Activated CD8-positive, alpha-beta memory T cell treated with anti-CD3 and anti-CD28 coated beads for 1 hour (primary cell): ENCODE measurements around the gene REEP6.
A peak's percentile ranks its signal among the peaks of the same experiment; 100 is the strongest.
"Not testable (repeated sequence)": the region's sequence is repeated elsewhere in the genome, so short reads cannot be mapped to it uniquely, and the experiment has no call there.

ENCODE experiments used
- DNase-seq, 2 donors: peaks; one replicate each; pipeline ENCODE4 v3.0.0-alpha.2; 2020; ENCODE audit warnings: low read depth in 1 of 2; ENCODE audit errors: extremely low read depth in 1 of 2

The REEP6 gene

DNA sequence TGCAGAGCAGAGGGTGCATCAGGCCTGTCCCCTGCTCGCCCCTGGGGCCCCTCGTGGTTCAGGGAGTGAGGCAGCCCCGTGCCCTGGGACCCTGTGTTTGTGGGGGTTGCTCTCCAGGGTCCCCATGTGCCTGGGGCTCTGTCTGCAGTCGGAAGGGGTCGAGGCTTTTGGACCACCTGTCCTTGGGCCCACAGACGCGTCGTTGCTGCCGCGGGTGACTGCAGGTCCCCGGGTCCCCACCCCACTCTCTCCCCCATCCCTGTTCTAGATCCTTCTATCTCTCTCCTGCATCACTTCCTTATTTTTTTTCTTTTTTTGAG lies 2.7 kb upstream of the REEP6 start:
- no peak for DNase-seq

DNA sequence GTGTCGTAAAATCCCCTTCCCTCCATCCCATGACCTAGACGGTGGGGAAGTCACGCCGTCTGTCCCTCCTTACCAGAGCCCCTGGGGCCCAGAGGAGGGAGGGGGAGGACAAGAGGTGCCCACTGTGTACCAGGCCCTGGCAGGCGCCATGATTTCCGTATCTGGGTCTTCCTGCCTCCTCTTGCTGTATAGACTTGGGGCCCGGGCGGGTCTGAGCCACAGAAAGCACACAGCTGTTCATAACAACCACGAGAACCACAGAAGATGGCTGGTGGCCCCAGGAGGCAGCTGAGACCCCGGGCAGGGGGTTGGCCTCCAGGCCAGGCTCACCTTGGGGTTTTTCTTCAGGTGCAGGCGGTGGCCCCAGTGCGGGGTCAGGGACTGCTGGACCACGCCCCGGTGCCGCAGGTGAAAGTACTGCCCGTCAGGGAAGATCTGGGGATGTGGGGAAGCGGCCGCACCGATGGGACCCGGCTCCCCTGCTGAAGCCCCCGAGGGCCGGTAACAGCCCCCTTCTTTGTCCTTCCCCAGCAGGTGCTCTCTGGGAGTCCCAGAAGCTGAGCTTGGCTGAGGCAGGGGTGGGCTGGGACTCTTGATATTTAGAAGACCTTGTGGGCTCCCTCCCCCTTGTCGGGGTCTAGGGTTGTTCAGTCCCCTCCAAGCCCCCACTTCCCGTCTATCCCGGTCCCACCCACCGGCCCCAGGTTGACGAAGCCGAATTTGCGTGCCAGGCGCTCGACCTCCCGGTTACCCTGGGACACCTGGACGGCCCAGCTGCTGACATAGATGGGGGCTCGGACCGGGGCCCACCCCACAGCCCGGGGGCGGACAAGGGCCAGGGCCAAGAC lies 1.3 kb upstream of the REEP6 start:
- no peak for DNase-seq

DNA sequence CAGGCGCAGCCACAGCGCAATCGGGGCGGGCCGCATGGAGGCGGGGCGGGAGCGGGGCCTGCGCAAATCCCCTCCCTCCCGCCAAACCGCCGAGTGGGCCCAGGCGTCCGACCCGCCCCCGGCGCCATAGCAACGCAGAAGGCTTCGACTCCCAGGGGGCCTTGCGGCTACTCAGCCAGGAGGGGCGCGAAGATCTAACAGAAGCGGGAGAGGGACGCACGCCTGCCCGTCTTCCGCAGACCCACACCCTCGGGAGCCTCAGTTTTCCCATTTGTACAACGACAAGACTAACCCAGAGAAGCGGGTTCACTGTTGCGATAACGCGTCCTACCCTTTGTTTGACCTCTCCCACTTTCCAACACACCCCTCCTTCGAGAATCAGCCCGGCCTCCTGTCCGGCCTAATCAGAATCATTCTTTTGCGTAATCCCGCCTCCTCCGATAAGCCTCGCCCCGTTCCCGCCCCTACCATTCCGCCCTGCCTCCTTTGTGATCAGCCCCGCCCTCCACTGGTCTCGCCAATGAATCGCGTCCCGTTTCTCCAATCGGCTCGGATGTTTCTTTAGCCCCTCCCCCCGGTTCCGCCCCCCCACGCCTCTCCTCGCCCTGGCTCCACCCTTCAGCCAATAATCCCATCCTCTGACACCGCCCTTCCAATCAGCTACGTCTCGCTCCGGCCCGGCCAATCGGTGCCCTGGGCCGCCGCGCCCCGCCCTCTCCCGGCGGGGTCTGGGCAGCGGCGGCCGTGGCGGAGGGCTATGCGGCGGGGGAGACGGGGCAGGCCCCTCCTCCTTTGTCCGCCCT lies 469 bp upstream of the REEP6 start, which contains the start of gene PCSK4:
Gene PCSK4, minus strand, starts transcription at position 40 of the 803 bp plus-strand sequence. Its CDS starts 4 bp downstream, at position 36.
- DNase-seq = peak; percentile 95 to 96

DNA sequence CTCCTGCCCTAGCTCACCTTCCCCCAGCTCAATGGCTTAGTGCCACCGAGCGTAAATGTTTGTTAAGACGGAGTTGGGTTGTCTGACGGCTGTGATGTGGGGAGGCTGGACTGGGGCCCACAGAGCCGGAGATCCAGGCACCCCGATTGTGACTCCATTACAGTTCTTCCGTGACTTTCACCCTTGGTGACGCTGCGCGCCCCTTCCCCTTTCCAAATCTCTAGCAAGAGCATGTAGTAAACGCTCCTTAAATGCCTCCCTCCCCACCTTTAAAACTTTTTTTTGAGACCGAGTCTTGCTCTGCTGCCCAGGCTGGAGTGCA lies 829 bp downstream of the REEP6 start:
- no peak for DNase-seq

DNA sequence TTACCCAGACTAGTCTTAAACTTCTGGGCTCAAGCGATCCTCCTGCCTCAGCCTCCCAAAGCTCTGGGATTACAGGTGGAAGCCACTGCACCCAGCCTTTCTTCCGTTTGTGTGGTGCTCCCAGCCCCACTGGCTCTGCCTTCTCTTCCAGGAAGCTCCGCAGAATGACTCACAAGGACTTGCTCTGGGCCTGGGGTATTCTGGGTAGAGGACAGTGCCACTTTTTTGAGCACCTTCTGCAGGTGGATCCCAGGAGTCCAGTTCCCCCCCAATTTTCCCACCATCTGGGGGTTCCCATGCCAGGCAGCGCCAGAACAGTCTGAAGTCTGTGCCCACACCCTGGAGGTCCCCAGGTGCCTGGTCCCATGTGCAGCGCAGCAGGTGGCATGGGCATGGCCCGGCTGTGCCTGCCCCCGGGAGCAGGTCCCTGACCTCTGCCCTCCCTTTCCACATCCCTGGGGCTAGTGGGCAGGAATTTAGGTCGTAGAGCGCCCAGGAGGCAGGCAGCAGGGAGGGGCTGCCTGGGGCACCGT lies 1.6 kb downstream of the REEP6 start:
- no peak for DNase-seq

DNA sequence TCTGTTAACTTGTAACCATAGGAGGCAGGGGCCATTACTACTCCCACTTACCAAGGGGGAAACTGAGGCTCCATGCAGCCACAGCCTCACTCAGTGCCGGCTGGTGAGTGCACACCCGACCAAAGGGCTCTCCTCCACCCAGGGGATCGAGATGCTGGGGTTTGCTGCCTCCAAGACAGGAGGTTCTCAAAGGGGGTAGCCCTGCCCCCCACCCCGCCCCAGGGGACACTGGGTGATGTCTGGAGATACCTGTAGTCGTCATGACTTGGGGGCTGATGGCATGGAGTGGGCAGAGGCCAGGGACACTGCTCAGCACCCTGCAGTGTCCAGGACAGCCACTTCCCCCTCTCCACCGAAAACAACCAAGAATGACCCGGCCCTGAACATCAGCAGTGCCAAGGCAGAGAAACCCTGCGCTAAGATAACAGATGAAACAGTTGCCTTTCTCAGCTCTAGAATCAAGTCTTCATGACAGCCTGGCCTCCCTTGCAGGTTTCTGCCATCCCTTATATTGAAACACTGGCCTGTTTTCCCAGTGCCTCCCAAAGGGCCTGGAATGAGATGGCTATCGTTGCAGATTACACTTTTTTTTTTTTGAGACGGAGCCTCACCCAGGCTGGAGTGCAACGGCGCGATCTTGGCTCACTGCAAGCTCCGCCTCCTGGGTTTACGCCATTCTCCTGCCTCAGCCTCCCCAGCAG lies 3.3 kb downstream of the REEP6 start:
- DNase-seq = no peak

DNA sequence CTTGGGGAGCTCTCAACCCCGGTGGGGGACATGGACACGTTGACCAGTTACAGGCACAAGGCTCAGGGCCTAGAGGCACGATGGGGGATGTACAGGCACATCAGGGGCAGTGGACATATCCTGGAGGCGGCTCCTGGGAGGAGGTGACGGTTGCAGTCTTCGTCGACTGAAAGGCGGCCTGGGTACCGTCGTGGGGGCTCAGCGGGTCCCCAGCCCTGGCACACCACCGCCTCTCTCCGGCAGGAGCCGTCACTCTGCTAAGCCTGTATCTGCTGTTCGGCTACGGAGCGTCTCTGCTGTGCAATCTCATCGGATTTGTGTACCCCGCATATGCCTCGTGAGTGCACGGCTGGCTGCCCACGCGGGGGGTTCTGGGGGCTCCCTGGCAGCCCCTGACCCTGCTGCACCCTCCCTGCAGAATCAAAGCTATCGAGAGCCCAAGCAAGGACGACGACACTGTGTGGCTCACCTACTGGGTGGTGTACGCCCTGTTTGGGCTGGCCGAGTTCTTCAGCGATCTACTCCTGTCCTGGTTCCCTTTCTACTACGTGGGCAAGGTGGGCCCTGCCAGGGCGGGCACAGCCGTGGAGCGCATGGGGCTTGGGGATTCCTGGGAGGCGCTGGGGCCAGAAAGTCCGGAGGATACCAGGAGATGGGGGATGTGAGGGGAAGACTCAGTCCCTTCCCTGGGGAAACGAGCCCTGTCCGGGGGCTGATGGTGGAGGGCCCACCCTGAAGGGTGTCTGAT lies 4.2 kb downstream of the REEP6 start:
- DNase-seq = no peak

DNA sequence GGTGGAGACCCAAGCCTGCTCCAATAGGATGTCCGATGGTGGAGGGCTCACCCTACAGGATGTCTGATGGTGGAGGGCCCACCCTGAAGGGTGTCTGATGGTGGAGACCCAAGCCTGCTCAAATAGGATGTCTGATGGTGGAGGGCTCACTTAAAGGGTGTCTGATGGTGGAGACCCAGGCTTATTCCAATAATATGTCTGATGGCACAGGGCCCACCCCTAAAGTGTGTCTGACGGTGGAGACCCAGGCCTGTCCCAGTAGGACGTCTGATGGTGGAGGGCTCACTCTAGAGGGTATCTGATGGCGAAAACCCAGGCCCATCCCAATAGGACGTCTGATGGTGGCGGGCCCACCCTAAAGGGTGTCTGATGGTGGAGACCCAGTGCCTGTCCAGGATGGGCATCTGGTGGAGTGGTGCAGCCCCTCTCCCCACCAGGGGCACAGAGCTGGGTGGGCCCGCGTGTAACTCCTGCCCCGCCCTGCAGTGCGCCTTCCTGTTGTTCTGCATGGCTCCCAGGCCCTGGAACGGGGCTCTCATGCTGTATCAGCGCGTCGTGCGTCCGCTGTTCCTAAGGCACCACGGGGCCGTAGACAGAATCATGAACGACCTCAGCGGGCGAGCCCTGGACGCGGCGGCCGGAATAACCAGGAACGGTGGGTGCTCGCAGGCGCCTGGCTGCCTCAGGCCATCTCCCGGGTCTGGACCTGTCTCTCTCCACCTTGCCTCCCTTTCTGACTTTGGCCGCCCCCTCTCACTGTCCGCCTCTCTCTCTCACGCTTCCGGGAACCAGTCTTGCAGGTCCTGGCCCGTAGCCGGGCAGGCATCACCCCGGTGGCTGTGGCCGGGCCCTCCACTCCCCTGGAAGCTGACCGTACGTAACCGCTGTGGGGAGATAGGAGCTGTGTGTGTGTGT lies 5.1 kb downstream of the REEP6 start:
- DNase-seq = no peak

DNA sequence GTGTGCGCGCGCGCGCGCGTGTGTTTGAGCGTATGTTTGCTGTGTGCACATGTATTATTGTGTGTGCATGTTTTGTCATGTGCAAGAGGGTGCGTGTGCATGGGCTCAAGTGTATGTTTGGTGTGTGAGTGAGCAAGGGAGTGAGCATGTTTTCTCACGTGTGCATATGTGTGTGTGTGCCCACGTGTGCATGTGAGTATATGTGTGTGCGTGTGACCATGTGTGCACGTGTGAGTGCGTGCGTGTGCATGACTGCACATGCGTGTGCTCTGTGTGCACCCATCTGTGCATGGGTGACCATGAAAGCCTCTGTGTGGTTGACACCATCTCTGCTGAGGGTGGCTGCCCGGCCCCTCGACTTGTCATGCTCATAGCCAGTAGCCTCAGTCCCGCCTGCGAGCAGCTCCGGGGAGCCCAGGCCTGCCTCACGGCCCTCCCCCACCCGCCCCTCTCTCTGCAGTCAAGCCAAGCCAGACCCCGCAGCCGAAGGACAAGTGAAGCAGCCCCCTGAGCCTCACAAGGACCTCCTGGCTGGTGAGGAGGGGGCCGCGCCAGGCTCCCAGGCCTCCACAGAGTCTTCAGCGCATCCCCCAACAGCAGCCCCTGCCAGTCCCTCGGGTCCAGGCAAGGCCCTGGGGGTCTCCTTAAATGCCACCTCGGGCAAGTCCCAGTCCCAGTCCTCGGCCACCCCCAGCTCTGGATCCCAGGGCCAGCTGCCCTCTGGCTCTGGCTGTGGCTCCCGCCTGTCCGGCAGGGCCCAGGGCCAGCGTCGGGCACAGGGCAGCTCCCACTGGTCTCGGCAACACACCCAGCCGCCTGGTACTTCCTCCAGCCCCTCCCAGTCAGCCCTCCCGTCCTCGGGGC lies 6.0 kb downstream of the REEP6 start:
- no peak for DNase-seq

DNA sequence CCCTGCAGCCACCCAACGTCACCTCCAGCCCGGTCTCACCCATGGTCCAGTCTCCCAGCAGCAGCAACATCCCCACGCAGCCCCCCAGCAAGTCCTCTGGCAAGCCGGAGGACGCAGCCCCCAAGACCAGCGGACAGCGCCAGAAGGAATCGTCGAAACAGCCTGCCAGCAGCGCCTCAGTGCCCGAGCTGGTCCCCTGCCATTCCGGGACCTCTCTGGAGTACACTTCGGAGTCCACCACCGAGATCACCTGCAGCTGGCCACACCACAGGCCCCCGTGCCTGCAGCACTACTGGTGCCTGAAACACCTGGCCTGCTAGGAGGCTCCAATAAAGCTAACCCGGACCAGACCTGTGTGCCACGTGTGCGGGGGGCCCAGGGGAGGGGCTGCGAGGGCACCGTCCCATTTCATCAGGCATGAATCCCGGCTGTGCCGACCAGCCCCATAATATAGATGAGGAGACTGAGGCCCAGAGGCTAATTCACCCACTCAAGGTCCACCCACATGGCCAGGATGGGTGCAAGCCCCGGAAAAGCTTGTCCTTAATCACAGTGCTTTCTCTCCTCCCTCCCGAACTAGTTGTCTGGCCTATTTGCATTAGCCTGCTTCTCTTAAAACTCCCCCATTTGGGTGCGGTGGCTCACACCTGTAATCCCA lies 6.7 kb downstream of the REEP6 start:
- no peak for DNase-seq

DNA sequence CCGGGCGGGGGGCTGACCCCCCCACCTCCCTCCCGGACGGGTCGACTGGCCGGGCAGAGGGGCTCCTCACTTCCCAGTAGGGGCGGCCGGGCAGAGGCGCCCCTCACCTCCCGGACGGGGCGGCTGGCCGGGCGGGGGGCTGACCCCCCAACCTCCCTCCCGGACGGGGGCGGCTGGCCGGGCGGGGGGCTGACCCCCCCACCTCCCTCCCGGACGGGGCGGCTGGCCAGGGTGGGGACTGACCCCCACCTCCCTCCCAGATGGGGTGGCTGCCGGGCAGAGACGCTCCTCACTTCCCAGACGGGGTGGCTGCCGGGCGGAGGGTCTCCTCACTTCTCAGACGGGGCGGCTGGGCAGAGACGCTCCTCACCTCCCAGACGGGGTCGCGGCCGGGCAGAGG lies 8.2 kb downstream of the REEP6 start:
- DNase-seq = not testable (repeated sequence)

DNA sequence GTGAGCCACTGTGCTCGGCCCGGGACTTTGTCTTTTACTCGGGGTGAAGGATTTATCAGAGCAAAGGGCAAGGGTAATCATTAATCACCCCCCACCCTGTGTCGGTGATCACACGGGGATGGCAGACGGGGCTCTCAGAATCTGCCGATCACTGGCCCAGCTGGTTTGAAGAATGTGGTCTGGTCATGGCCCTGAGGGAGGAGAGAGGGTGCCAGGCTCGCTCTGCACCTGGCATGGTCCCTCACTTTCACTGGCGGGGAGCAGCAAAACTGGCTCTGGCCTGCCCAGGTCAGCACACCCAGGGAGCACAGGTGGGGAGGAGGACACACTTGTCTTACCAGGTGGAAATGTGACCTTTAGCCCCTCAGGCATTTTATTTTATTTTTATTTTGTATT lies 10.2 kb downstream of the REEP6 start:
- DNase-seq = no peak

DNA sequence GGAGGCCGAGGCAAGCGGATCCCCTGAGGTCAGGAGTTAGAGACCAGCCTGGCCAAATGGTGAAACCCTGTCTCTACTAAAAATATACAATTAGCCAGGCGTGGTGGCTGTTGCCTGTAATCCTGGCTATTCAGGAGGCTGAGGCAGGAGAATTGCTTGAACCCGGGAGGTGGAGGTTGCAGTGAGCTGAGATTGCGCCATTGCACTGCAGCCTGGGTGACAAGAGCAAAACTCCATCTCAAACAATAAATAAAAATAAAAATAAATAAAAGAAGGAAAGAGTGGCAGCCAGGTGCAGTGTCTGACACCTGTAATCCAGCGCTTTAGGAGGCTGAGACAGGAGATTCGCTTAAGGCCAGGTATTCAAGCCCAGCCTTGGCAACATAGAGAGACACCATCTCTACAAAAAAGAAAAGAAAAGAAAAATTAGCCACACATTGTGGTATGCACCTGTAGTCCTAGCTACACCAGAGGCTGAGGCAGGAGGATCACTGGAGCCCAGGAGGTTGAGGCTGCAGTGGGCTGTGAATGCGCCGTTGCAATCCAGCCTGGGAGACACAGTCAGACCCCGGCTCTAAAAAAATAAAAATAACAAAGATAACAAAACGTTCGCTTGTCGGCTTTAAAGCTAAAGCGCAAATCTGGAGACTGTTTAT lies 11.6 kb downstream of the REEP6 start:
- DNase-seq = no peak

DNA sequence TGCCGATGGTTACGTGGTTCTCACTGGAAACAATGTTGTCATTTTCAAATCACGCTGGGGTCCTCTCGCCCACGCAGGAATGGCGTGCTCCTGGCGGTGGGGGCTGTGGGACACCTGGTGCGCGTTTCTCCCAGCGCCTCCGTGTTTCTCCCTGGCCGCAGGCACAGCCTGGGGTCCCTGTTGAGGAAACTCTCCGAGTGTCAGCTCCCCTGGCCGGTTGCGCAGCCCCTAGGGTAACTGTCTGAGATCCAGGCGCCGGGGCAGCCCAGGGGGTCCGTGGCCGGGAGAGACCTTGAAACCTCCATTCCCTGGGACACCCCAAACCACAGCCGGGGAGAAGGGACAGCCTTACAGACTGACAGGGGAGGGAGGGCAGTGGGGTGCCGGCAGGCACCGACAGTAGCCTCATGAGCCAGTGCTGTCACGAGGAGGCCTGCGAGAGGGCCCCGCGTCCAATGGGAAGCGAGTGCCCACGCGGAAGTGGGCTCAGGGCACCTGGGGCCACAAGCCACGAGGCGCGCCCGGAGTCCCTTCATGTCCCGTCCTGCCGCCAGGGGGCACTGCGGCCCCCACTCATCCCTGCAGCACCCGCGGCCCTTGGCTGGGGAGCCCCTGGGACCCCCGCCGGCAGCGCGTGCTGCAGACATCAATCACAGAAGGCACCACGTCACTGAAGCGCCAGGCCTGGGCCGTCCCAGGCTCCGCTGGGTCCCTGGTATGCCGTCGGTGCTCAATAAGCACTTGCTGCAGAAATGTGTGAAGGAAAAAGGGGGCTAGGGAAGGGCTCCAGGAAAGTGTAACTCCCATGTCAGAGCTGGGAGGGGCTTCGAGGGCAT lies 12.3 kb downstream of the REEP6 start:
- peak in 1 of 2 donors; percentile 52 for DNase-seq

DNA sequence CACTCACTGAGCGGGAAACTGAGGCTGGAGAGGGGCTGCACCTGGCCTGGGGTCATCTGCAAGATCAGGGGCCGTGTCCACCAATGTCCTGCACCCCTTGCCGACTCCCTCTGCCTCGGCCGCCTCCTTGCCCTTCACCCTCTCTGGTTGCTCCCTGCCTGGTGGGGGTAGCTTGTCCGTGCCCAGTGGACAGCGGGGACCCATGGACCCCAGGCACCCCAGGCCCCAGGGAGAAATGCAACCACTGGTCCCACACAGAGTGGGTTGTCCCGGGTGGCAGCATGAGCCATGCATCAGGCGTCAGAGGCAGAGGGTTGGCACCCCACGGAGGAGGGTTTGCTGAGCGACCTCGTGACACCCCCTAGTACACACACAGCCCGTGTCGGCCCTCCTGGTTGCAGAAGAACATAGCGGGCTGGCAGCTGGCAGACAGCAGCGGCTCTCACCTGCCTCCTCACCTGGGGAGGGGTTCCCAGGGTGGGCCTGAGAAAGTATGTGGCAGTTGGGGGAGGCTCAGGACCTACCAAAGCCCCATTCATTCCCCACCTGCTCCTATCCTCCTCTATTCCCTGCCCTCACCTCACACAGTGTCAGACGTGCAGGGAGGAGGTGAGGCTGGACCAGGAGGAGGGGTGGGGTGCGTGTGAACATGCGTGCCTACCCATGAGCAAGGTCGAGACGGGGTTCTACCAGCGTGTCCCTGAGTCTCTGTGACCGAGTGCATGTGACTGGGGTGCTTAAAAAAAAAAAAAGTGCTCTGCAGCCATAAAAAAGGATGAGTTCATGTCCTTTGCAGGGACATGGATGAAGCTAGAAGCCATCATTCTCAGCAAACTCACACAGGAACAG lies 13.2 kb downstream of the REEP6 start:
- DNase-seq = no peak

DNA sequence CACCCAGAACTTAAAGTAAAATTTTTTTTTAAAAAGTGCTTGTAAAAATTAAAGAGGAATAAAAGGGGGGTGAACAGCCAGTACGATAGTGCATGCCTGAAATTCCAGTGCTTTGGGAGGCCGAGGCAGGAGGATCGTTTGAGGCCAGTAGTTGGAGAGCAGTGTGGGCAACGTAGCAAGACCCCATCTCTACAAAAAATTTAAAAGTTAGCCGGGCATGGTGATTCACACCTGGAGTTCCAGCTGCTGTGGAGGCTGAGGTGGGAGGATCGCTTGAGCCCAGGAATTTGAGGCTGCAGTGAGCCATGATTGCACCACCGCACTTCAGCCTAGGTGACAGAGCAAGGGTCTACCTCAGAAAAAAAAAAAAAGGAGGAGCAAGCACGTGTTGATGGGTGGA lies 14.0 kb downstream of the REEP6 start:
- DNase-seq = no peak
